Uterus (tissue), 2 donors: ENCODE results near the gene FDPS.

Experiments used
- POLR2A ChIP-seq, 2 donors: fragments of 450-650 bp; IDR thresholded peaks; one replicate each; pipeline ENCODE4 v1.6.1; 2016; ENCODE audit warnings: antibody characterized with exemption in 2 of 2, mild to moderate bottlenecking in 1 of 2, moderate library complexity in 1 of 2
- TF ChIP-seq, protein P1 (sequence below), 4 experiments: fragments of 200-600 bp in 2 of 4; fragments of 450-650 bp in 2 of 4; sonication (generic) in 2 of 4; IDR thresholded peaks; one replicate each; pipeline ENCODE4 v1.5.1; 2016 to 2019; ENCODE audit warnings: antibody characterized with exemption in 4 of 4, mild to moderate bottlenecking in 2 of 4, moderate library complexity in 1 of 4

DNA sequence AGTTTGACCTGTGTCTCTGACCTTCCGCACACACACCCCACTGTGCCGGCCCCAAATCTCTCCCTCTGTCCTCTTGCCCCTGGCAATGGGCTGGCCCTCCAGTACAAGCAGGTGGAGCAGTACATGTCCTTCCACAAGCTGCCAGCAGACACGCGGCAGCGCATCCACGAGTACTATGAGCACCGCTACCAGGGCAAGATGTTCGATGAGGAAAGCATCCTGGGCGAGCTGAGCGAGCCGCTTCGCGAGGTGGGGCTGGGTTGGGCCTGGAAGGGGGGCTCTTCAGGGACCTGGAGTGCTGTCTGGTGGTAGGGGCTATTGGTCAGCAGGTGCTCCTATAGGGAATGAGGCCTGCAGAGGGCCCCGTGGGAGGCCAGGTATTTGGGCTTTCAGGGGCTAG, 23.6 kb upstream of the FDPS start:
- TF ChIP-seq, protein P1, sequence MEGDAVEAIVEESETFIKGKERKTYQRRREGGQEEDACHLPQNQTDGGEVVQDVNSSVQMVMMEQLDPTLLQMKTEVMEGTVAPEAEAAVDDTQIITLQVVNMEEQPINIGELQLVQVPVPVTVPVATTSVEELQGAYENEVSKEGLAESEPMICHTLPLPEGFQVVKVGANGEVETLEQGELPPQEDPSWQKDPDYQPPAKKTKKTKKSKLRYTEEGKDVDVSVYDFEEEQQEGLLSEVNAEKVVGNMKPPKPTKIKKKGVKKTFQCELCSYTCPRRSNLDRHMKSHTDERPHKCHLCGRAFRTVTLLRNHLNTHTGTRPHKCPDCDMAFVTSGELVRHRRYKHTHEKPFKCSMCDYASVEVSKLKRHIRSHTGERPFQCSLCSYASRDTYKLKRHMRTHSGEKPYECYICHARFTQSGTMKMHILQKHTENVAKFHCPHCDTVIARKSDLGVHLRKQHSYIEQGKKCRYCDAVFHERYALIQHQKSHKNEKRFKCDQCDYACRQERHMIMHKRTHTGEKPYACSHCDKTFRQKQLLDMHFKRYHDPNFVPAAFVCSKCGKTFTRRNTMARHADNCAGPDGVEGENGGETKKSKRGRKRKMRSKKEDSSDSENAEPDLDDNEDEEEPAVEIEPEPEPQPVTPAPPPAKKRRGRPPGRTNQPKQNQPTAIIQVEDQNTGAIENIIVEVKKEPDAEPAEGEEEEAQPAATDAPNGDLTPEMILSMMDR (IDR thresholded peaks at IDR 0.05): no peak
- TF ChIP-seq POLR2A (IDR thresholded peaks at IDR 0.05): no peak
